Activated CD8-positive, alpha-beta memory T cell treated with anti-CD3 and anti-CD28 coated beads, Interleukin-2, amount 50 U/mL, for 1 hour (primary cell): ENCODE data around the gene TET1.
"Not testable (repeated sequence)": the region's sequence is repeated elsewhere in the genome, so short reads cannot be mapped to it uniquely, and the experiment has no call there.

ENCODE experiments used
- DNase-seq: peaks from one replicate; pipeline ENCODE4 v3.0.0-alpha.2; 2020; ENCODE audit errors: extremely low read depth

The TET1 gene

GRCh38 chr10:68613974-68614373, 53.8 kb downstream of the TET1 start:
- DNase-seq = not testable (repeated sequence)

- not testable (repeated sequence) for DNase-seq
Measured at GRCh38 chr10:68617691-68618090, 57.6 kb downstream of the TET1 start.

- no peak for DNase-seq
Measured at GRCh38 chr10:68618234-68618633, 58.1 kb downstream of the TET1 start.

GRCh38 chr10:68619595-68619994, 59.5 kb downstream of the TET1 start:
- no peak for DNase-seq

GRCh38 chr10:68625316-68625921, 65.3 kb downstream of the TET1 start:
- no peak for DNase-seq

- no peak for DNase-seq
Measured at GRCh38 chr10:68628576-68629127, 68.5 kb downstream of the TET1 start.

- not testable (repeated sequence) for DNase-seq
Measured at GRCh38 chr10:68632271-68632560, 72.1 kb downstream of the TET1 start.

GRCh38 chr10:68633281-68633680, 73.1 kb downstream of the TET1 start:
- DNase-seq = no peak

GRCh38 chr10:68633816-68634466, 73.8 kb downstream of the TET1 start:
- DNase-seq = no peak

- no peak for DNase-seq
Measured at GRCh38 chr10:68636335-68636734, 76.2 kb downstream of the TET1 start.

GRCh38 chr10:68643550-68643949, 83.4 kb downstream of the TET1 start:
- not testable (repeated sequence) for DNase-seq

GRCh38 chr10:68647672-68648341, 87.7 kb downstream of the TET1 start:
- DNase-seq = no peak

- DNase-seq = no peak
Measured at GRCh38 chr10:68655620-68656126, 95.5 kb downstream of the TET1 start.

GRCh38 chr10:68665841-68666240, 105.7 kb downstream of the TET1 start:
- DNase-seq = no peak

GRCh38 chr10:68666280-68666760, 106.2 kb downstream of the TET1 start:
- no peak for DNase-seq

- DNase-seq = no peak
Measured at GRCh38 chr10:68668231-68668630, 108.1 kb downstream of the TET1 start.

GRCh38 chr10:68668972-68669371, 108.8 kb downstream of the TET1 start:
- DNase-seq = no peak

GRCh38 chr10:68684413-68684812, 124.3 kb downstream of the TET1 start:
- DNase-seq = no peak

GRCh38 chr10:68696018-68696417, 135.9 kb downstream of the TET1 start:
- no peak for DNase-seq

- no peak for DNase-seq
Measured at GRCh38 chr10:68697106-68697505, 137.0 kb downstream of the TET1 start.

GRCh38 chr10:68700197-68700596, 140.1 kb downstream of the TET1 start:
- DNase-seq = no peak

GRCh38 chr10:68705548-68705947, 145.4 kb downstream of the TET1 start:
- no peak for DNase-seq

- not testable (repeated sequence) for DNase-seq
Measured at GRCh38 chr10:68708987-68709386, 148.8 kb downstream of the TET1 start.
